K562 (cell line): ENCODE data around the gene ZNF146. TPM values are rescaled to one million over a fixed set of nuclear protein-coding genes. Genes with fewer than 3 reads are reported as not detected.

Experiments
- CBX5 ChIP-seq: IDR thresholded peaks from 2 replicates; pipeline ENCODE4 v1.6.1; 2014; ENCODE audit warnings: low read depth, borderline replicate concordance
- HINFP ChIP-seq: fragments of 450-650 bp; conservative IDR thresholded peaks from 2 replicates; pipeline ENCODE4 v1.6.1; 2016; ENCODE audit warnings: missing genetic modification characterization, low read depth, mild to moderate bottlenecking, control low read depth, missing compliant biosample characterization
- HOXB6 ChIP-seq: fragments of 250-450 bp; sonication (Bioruptor Pico); IDR thresholded peaks from 2 replicates; pipeline ENCODE4 v1.5.1; 2022; ENCODE audit warnings: mild to moderate bottlenecking, borderline replicate concordance
- JUND ChIP-seq, 2 experiments: IDR thresholded peaks; 2 replicates in 1 of 2; 3 replicates in 1 of 2; pipeline ENCODE4 v1.6.1; 2011; ENCODE audit warnings: borderline replicate concordance in 2 of 2, low read depth in 2 of 2, low read length in 2 of 2, improper control_type of control experiment in 1 of 2, missing biosample characterization in 1 of 2, missing genetic modification characterization in 1 of 2, missing genetic modification reagents in 1 of 2
- KLF10 ChIP-seq: fragments of 250-450 bp; sonication (Bioruptor Pico); IDR thresholded peaks from 2 replicates; pipeline ENCODE4 v1.6.1; 2021; ENCODE audit warnings: matching md5 sums
- NR1H2 ChIP-seq: sonication (generic); formaldehyde crosslinking; IDR thresholded peaks from 2 replicates; pipeline ENCODE4 v1.4.0; 2020; ENCODE audit warnings: mild to moderate bottlenecking, missing genetic modification reagents
- POLR2A ChIP-seq: fragments of 450-650 bp; conservative IDR thresholded peaks from 2 replicates; pipeline ENCODE4 v1.6.1; 2016
- TFE3 ChIP-seq: fragments of 450-650 bp; formaldehyde crosslinking; IDR thresholded peaks from 2 replicates; pipeline ENCODE4 v1.4.0; 2020; ENCODE audit warnings: mild to moderate bottlenecking, mixed read lengths
- U2AF2 ChIP-seq: fragments of 200-400 bp; formaldehyde crosslinking; optimal IDR thresholded peaks from 2 replicates; pipeline ENCODE3; 2017; ENCODE audit warnings: low read depth, mild to moderate bottlenecking, low read length
- ZNF280B ChIP-seq: fragments of 250-450 bp; sonication (Bioruptor Pico); IDR thresholded peaks from 2 replicates; pipeline ENCODE4 v1.5.1; 2021; ENCODE audit warnings: mild to moderate bottlenecking
- ZNF395 ChIP-seq: fragments of 200-800 bp; sonication (Bioruptor generic); IDR thresholded peaks from 2 replicates; pipeline ENCODE4 v1.6.1; 2017; ENCODE audit warnings: missing genetic modification characterization, missing compliant biosample characterization
- ZNF584 ChIP-seq: fragments of 200-800 bp; sonication (Bioruptor generic); IDR thresholded peaks from 2 replicates; pipeline ENCODE4 v1.6.1; 2016; ENCODE audit warnings: low read depth, mild to moderate bottlenecking, missing genetic modification characterization, missing compliant biosample characterization
- ZNF707 ChIP-seq: fragments of 250-450 bp; sonication (Bioruptor Pico); conservative IDR thresholded peaks from 2 replicates; pipeline ENCODE4 v1.8.0; 2022; ENCODE audit warnings: inconsistent platforms, mild to moderate bottlenecking, moderate library complexity
- polyA plus RNA-seq, 8 experiments: library from polyadenylated mRNA; depleted of rRNA in 4 of 8; stranded (reverse) in 5 of 8; unstranded in 3 of 8; fragments of >200 nt; fragmentation: Nextera tagmentation in 2 of 8; fragmentation: Illumina TruSeq in 1 of 8; extraction: Ambion mirVana in 2 of 8; extraction: Trizol in 1 of 8; gene quantifications; 2 replicates each; pipeline versions ENCODE4 v1.2.1 to v1.2.3, GENCODE V29; 2011 to 2014; ENCODE audit warnings: inconsistent platforms in 1 of 8, missing spikeins in 1 of 8
- total RNA-seq, 7 experiments: library from RNA; depleted of rRNA in 6 of 7; stranded (reverse); fragments of >200 nt in 6 of 7; fragmentation: Illumina TruSeq in 2 of 7; extraction: Trizol in 2 of 7; gene quantifications; 2 replicates each; pipeline versions ENCODE4 v1.2.1 to v1.2.3, GENCODE V29; 2011 to 2021; ENCODE audit warnings: low replicate concordance in 1 of 7

ZNF146 gene
- total and polyA plus RNA-seq, 9 of the 15 experiments (the other 6 are each of a cell fraction or from before 2014, with no cell fraction given): 36.2 to 195 (median 116) TPM

- no peak for TF ChIP-seq ZNF707 (CRISPR knock-in tag)
- no peak for TF ChIP-seq JUND (IDR thresholded peaks at IDR 0.05; ENCODE audit: borderline replicate concordance, low read depth, low read length)
- TF ChIP-seq JUND (tag; IDR thresholded peaks at IDR 0.05; ENCODE audit: borderline replicate concordance, low read depth, low read length): no peak
- TF ChIP-seq U2AF2: no peak
- TF ChIP-seq ZNF280B (CRISPR knock-in tag): no peak
- TF ChIP-seq HINFP: no peak
- 0 out of 2 replicates have a peak, but pooled peaks have one; percentile 37 for TF ChIP-seq CBX5
- 0 out of 2 replicates have a peak, but pooled peaks have one; percentile 28 for TF ChIP-seq POLR2A
- TF ChIP-seq ZNF584: no peak
- no peak for TF ChIP-seq HOXB6 (CRISPR knock-in tag)
- 0 out of 2 replicates have a peak, but pooled peaks have one; percentile 33 for TF ChIP-seq NR1H2 (CRISPR knock-in tag)
- TF ChIP-seq TFE3 (CRISPR knock-in tag): no peak
- TF ChIP-seq KLF10 (CRISPR knock-in tag): no peak
- TF ChIP-seq ZNF395 (CRISPR knock-in tag): no peak
Measured at GRCh38 chr19:36236304-36236945, 21.5 kb downstream of the ZNF146 start (continued).
